Right lobe of liver (tissue), 4 donors: ENCODE results near the gene KRTAP10-10.

ENCODE experiments used
- POLR2A ChIP-seq: fragments of 450-650 bp; IDR thresholded peaks from one replicate; pipeline ENCODE4 v1.6.1; 2017; ENCODE audit warnings: antibody characterized with exemption, mild to moderate bottlenecking
- TF ChIP-seq, protein P1 (sequence below), 4 donors: fragments of 200-600 bp in 3 of 4; fragments of 450-650 bp in 1 of 4; IDR thresholded peaks; one replicate each; pipeline versions ENCODE4 v1.5.1 to v1.8.0; 2016 to 2022; ENCODE audit warnings: antibody characterized with exemption in 4 of 4, mild to moderate bottlenecking in 2 of 4
- donor health status: DM: no; HTN: no; CAD: no.
- donor health status: DM: no; HTN: no; CAD: no.
- donor health status: DM: no; HTN: yes; CAD: no.

DNA sequence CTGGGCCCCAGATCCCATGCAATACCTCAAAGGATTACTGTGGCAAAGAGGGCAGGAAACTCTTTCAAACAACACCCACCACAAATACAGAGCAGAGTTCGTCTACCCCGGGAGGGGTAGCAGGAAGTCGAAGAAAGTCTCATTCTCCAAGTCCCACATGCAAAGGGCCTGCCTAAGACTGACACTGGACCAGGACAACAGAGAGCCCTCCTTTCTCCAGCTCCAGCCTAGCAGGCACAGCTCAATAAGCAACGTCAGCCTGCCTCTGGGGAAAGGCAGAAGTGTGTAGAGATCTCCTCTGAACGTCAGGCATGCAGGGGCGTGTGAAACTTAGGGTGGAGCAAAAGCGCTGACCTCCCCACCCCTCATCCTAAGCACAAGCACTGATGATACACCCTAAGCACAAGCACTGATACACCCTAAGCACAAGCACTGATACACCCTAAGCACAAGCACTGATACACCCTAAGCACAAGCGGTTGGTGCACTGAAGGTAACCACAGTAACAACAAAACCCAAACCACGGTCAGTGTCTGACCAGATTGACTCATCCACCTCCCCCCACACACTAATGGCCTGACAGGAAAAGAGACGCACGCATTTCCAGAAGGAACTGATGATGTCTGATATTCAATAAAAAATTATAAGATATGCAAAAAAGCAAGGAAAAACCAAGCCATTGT lies 21.9 kb downstream of the KRTAP10-10 start:
- TF ChIP-seq, protein P1, sequence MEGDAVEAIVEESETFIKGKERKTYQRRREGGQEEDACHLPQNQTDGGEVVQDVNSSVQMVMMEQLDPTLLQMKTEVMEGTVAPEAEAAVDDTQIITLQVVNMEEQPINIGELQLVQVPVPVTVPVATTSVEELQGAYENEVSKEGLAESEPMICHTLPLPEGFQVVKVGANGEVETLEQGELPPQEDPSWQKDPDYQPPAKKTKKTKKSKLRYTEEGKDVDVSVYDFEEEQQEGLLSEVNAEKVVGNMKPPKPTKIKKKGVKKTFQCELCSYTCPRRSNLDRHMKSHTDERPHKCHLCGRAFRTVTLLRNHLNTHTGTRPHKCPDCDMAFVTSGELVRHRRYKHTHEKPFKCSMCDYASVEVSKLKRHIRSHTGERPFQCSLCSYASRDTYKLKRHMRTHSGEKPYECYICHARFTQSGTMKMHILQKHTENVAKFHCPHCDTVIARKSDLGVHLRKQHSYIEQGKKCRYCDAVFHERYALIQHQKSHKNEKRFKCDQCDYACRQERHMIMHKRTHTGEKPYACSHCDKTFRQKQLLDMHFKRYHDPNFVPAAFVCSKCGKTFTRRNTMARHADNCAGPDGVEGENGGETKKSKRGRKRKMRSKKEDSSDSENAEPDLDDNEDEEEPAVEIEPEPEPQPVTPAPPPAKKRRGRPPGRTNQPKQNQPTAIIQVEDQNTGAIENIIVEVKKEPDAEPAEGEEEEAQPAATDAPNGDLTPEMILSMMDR (IDR thresholded peaks at IDR 0.05) = no peak
- no peak for TF ChIP-seq POLR2A
